NOMO-1 (cell line): ENCODE results near the gene MYH11.
A peak's percentile ranks its signal among the peaks of the same experiment; 100 is the strongest.

ENCODE experiments used
- DNase-seq, 2 experiments: peaks; one replicate each; lab custom pipeline; 2025; ENCODE audit not compliant: unreplicated experiment in 2 of 2; lab: John Stamatoyannopoulos, UW

Gene MYH11

GRCh38 chr16:15779664-15780351 is 77.0 kb downstream of the MYH11 start:
- no peak for DNase-seq

DNA sequence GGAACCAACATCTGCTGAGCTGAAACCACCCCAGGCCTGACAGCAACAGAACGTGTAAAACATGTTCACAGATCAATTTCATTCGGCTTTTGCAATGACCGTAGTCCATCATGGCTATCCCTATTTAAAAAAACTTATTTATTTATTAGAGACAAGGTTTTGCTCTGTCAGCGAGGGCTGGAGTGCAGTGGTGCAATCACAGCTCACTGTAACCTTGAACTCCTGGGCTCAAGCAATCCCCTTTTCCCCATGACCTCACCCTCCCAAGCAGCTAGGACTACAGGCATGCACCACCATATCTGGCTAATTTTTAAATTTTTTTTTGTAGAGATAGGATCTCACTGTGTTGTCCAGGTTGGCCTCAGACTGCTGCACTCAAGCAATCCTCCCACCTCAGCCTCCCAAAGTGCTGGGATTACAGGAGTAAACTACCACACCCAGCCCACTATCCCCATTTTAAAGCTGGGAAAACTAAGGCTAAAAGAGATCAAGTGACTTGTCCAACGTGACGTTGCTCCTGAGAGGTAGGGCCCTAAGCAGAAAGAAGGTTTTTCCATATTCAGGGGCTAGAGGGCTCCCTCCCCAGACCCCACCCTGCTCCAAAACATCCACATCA is 77.7 kb downstream of the MYH11 start:
- DNase-seq: no peak

DNA sequence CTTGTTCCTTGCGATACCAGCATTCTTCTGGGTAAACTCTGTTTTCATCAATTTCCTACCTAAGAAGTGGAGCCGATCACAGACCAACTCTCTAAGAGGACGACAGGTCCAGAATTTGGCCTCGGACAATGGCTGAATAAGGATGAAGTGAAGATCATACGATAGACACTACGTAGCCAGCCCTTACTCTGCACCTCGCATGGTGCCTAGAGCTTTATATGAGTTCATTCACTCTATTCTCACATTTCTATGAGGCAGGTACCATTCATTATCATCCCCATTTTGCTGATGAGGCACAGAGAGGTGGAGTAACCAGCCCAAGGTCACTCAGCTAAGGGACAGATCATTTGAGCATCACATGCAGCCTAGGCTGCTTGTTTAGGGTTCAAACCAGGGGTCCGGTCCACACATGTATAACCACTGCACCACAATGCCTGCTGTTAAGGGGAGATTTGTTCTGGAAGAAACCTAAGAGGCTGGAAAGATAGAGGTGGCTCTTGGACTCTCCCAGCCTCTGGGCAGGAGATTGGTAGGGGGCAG is 78.6 kb downstream of the MYH11 start:
- DNase-seq: no peak

DNA sequence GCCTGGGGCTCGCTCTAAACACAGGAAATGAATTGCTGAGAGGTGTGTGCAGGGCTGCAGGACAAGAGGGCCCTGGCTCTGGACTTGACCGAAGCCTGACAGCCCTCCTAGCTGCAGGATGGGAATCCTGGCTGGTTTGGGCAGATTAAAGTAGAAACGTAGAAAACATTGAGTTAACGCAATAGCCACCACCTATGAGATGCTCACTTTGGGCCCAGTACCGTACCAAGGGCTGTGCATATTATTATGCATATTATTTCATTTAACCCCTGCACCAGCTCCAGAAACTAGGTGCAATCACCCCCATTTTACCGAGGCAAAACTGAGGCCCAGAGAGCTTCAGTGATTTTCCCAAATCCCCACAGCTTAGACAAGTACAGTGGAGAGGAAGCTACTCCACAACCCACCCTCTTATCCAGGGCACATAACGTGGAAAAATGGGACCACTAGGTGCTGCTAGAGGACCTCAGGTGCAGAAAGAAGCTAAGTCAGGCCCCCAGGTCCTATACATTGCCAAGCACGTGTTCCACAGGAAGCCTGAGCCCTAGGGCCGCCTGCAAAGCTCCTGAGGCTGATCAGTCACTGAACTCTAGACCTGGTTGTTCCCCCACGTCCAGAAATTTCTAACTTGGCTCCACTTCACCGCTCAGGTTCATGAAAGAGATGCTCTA is 79.2 kb downstream of the MYH11 start:
- peak; percentile 9 to 21 for DNase-seq

DNA sequence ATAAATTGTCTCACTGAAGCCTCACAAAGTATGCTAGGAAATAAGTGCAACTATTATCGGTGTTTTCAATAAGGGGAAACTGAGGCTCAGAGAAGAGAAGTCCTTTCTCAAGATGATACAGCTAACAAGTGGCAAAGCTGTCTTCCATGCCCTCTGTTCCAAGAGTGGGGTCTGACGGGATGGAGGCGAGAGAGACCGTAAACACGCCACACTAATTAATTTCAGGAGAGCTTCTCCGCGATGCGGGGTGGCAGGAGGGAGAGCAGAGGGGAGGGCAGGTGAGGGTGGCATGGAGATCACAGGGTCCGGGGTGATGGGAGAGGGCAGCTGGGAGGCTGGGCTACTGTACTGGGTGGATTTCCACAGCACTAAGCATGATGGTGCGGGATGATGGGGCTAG is 80.3 kb downstream of the MYH11 start:
- DNase-seq: no peak

DNA sequence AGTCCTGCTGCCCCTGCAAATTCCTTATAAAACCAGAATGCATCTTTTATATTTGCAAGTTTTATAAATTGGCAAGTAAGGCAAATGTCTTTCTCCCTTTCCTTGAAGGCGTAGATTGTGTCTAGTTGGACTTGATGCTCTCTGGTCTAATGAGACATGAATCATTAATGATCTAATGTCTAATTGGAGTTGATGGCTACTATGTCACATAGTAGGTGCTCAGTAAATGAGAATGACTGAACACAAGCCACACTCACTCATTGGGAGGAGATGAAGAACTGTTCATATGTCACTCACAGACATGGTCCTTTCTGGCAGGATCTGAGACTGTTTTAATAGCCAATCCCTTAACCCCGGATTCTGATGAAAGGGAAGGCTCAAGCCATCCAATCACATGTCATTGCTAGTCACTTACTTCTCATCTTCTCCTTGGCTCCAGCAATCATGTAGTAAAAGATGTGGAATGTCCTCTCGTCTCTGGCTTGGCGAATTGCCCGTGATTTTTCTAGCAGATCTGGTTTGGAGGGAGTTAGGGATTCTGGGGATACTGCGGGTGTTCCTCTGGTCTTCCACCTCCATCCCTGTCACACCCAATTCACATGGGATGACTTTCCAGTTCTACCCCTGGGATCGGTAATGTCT is 81.0 kb downstream of the MYH11 start:
- DNase-seq: no peak

DNA sequence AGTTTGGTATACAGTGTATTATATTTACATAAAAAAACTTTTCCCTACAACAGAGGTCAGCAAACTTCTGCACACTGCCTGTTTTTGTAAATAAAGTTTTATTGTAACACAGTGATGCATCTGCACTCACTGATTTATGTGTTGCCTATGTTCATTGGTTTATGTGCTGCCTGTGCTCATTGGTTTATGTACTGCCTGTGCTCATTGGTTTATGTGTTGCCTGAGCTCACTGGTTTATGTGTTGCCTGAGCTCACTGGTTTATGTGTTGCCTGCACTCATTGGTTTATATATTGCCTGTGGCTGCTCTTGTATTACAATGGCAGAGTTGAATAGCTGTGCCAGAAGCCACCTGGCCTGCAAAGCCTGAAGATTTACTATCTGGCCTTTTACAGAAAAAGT is 81.6 kb downstream of the MYH11 start:
- no peak for DNase-seq

GRCh38 chr16:15773968-15774367 is 82.9 kb downstream of the MYH11 start:
- DNase-seq: no peak

DNA sequence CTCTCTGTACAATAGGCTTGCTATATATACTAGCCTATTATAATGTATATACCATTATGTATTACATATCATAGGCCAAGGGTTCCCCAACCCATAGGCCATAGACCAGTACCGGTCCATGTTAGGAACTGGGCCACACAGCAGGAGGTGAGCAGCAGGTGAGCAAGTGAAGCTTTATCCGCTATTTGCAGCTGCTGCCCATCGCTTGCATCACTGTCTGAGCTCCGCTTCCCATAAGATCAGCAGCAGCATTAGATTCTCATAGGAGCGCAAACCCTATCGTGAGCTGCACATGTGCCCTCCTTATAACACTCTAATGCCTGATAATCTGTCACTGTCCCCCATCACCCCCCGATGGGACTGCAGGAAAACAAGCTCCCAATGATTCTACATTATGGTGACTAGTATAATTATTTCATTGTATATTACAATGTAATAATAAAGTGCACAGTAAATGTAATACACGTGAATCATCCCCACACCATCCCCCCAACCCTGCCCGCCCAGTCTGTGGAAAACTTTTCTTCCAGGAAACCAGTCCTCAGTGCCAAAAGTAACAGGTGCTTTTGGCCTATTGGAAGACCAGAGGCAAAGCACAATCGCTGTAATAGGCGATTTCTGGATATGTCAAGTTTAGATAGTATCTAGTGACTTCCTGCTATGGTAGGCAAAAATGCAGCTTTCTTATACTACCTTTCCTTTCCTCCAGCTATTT is 84.1 kb downstream of the MYH11 start:
- DNase-seq: no peak

- DNase-seq: no peak
Measured at GRCh38 chr16:15771694-15772093, 85.1 kb downstream of the MYH11 start.

DNA sequence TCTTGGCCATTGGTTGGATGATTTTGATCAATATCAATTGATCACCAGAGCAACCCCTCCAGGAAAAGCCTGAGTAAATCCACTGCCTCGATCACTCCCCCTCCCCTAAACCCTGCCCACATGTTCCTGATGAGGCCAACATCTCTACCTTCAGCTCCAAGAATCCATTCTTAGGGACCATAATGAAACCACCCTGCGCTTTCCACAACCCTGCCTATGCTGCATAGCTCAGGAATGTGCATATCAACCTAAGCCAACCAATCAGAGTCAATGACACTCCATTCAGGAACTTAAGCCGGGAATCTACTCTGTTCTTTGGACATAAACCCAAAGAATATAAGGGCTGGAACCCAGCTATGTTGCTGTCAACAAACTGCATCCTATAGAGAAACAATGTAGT is 86.3 kb downstream of the MYH11 start:
- DNase-seq: no peak

DNA sequence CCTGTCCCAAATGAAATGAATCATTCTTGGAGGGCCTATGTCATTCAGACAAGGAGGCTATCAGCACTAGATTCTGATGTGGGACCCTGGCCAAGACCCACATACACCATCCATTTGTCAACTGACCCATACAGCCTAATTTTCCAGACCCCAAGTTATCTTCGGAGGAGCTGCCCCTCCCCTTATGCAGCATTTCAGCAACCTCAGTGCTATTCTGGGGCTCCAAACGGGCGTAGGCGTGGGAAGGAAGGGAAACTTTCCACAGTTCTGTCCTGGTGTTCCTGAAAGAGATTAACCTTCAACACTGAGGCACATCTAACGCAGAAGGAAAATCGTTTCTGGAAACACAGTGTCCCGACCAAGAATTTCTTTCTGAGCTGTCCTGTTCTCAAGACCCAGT is 86.7 kb downstream of the MYH11 start:
- no peak for DNase-seq

DNA sequence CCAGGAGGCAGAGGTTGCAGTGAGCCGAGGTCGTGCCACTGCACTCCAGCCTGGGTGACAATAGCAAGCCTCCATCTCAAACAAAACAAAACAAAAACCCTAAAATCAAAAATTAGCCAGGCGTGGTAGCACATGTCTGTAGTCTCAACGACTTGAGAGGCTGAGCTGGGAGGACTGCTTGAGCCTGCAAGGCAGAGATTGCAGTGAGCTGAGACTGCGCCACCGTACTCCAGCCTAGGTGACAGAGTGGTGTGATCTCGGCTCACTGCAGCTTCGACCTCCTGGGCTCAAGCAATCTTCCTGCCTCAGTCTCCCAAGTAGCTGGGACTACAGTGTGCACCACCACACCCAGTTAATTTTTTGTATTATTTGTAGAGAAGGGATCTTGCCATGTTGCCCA is 87.6 kb downstream of the MYH11 start:
- DNase-seq: no peak

GRCh38 chr16:15768201-15768600 is 88.6 kb downstream of the MYH11 start:
- DNase-seq: no peak

DNA sequence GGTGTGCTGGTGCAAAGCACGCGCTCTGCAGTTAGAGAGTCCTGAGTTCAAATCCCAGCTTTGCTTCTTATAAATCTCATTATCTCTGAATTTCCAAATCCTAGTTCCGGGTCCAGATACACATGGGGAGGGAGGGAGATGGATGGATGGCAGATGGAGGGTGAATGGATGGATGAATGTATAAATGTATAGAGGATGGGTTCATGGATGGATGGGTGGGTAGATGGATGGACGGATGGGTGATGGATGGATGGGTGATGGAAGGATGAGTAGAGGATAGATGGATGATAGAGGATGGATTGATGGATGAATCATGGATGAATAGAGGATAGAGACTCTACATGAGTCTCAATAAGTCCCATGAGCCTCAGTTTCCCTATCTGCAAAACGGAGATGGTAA is 89.9 kb downstream of the MYH11 start:
- DNase-seq: no peak

GRCh38 chr16:15765880-15766279 is 90.9 kb downstream of the MYH11 start:
- peak; percentile 11 to 72 for DNase-seq

DNA sequence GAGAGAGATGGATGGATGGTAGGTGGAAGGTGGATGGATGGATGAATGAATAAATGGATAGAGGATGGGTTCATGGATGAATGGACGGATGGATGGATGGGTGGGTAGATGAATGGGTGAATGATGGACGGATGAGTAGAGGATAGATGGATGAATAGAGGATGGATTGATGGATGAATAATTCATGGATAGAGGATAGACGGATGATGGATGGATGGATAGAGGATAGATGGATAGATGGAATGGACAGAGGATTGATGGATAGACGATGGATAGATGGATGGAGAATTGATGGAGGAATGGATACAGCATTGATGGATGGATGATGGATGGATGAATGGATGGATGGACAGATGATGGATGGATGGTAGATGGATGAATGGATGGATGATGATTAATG is 91.7 kb downstream of the MYH11 start:
- no peak for DNase-seq

GRCh38 chr16:15764112-15764511 is 92.7 kb downstream of the MYH11 start:
- no peak for DNase-seq

GRCh38 chr16:15760129-15760528 is 96.7 kb downstream of the MYH11 start:
- no peak for DNase-seq

DNA sequence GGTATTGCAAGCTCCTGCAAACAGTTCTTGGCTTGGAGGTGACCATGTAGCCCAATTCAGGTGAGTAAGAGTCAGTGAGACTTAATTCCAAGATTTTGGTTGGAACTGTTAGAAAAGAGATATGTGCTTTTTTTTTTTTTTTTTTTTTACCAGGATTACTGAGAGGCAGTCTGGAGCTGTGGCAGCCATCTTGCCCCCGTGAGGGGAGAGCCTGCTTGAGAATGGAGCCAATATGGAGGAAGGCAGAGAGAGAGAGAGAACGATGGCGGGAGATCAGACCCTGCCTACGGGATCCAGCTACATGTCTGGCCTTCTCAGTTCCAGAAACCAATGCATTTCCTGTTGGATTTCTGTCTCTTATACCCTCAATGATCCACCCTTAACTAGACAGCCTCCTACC is 97.8 kb downstream of the MYH11 start:
- DNase-seq: no peak
